Lung microvascular endothelial cell (primary cell): Measurements from ENCODE around the gene LRCOL1. TPM values are rescaled to one million over a fixed set of nuclear protein-coding genes. Genes with fewer than 3 reads are reported as not detected.

Experiments
- DNase-seq, 2 donors: peaks; one replicate each; pipeline versions ENCODE4 v3.0.0 to v3.0.0-alpha.2; 2010; ENCODE audit warnings: low read depth in 2 of 2
- total RNA-seq: library from RNA; depleted of rRNA; stranded (reverse); fragments of >200 nt; gene quantifications from 2 replicates; pipeline ENCODE4 v1.2.1, GENCODE V29; 2014

The LRCOL1 gene
- total RNA-seq, 1 donor from 2014 or later = 2.2 TPM

DNA sequence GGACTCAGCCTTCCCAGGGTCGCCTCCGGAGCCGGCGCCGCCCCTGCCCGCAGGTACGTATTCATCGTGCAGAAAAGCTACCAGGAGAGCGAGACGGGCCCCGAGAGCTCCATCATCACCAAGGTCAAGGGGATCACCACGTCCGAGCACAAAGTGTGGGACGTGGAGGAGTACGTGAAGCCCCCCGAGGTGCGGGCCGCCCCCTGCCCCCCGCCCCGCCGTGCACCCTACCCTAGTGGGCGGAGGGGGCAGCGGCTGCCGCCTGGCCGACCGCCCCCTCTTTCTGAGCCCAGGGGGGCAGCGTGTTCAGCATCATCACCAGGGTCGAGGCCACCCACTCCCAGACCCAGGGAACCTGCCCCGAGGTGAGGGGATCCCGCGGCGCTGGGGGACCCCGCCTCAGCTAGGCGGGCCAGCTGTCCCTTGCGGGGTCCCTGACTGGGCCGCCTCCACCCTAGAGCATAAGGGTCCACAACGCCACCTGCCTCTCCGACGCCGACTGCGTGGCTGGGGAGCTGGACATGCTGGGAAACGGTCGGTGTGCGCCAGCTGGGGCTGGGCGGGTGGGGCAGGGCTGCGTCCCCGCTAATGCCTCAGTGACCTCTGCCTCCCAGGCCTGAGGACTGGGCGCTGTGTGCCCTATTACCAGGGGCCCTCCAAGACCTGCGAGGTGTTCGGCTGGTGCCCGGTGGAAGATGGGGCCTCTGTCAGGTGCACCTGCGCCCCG lies 9.2 kb upstream of the LRCOL1 start:
- no peak for DNase-seq

DNA sequence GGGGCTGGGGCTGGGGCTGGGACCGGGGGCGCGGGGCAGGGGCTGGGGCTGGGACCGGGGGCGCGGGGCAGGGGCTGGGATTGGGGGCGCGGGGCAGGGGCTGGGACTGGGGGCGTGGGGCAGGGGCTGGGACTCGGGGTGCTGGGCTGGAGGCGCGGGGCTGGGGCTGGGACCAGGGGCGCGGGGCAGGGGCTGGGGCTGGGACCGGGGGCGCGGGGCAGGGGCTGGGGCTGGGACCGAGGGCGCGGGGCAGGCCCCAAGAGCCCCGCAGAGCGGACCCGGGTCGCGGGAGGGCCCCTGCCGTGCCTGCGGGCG lies 8.6 kb upstream of the LRCOL1 start:
- no peak for DNase-seq

DNA sequence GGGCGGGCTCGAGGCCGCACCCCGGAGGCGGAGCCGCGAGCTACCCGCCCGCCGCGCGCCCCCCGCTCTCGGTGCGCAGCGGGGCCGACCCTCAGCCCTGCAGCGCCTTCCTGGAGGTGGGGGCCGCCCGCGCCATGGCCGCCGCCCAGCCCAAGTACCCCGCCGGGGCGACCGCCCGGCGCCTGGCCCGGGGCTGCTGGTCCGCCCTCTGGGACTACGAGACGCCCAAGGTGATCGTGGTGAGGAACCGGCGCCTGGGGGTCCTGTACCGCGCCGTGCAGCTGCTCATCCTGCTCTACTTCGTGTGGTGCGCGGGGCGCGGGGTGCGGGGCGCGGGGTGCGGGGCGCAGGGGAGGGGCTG lies 8.3 kb upstream of the LRCOL1 start, which contains the start of gene P2RX2:
P2RX2 (plus strand) TSS at position 94 of the 361 bp plus-strand sequence; CDS start at position 135, 41 bp downstream.
- DNase-seq = no peak

DNA sequence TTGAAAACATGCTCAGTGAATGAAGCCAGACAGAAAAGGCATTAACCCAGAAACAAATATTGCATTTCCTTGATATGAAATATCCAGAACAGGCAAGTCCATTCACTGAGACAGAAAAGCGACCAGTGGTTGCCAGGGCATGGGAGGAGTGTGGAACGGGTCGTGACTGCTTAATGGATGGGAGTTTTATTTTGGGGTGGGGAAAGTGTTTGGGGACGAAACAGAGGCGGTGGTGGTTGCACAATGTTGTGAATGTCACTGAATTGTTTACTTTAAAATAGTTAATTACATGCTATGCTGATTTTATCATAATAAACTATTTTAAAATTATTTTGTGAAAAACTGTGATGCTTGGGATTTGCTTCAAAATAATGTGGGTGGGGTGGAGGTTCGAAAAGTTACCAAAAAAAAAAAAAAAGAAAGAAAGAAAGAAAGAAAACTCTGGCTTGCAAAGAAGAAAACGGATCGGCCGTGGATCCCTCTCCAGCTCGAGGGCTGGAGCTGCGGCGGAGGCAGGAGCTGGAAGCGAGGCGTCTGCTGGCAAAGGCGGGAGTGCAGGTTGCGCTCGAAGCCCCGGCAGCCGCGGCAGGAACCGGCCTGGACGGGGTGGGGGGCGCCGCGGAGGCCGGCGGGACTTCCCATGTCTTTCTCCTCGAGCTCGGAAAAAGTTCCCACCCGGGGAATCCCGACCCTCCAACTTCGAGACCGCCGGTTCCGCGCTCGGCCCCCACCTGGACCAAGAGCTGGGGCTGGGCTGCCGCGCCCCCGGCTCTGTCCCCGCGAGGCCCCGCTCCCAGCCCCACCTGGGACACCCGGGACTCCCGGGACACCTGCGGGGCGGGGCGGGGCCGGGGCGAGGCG lies 7.7 kb upstream of the LRCOL1 start:
- DNase-seq = no peak

DNA sequence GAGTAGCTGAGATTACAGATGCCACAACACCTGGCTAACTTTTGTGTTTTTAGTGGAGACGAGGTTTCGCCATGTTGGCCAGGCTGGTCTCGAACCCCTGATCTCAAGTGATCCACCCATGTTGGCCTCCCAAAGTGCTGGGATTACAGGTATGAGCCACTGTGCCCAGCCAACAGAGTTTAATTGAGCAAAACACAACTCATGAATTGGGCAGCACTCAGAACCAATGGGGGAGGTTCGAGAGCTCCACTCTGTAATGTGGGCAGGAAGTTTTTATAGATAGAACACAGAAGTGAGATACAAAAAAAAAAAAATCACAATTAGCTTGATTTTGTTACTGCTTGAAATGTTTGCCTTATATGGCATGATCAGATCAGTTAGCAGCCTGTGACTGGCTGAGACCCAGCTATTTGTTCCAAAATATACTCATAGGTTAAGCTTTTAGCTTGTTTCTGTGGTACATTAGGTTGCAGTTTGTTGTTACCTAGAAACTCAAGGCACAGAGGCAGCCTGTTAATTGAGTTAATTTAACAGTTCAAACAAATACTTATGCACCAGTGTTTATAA lies 6.8 kb upstream of the LRCOL1 start:
- no peak for DNase-seq

DNA sequence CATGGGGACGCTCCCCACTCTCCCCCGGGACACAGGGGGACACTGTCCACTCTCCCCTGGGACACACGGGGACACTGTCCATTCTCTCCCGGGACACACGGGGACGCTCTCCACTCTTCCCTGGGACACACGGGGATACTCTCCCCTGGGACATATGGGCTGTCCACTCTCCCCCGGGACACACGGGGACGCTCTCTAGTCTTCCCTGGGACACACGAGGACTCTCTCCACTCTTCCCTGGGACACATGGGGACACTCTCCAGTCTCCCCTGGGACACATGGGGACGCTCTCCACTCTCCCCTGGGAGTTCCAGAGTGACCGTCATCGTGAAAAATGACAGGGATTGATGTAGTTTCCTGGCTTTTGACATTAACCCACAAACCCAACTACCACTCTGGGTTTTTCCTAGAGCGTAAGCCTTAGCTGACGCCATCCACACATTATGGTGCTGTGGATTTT lies 5.2 kb upstream of the LRCOL1 start:
- DNase-seq = no peak

DNA sequence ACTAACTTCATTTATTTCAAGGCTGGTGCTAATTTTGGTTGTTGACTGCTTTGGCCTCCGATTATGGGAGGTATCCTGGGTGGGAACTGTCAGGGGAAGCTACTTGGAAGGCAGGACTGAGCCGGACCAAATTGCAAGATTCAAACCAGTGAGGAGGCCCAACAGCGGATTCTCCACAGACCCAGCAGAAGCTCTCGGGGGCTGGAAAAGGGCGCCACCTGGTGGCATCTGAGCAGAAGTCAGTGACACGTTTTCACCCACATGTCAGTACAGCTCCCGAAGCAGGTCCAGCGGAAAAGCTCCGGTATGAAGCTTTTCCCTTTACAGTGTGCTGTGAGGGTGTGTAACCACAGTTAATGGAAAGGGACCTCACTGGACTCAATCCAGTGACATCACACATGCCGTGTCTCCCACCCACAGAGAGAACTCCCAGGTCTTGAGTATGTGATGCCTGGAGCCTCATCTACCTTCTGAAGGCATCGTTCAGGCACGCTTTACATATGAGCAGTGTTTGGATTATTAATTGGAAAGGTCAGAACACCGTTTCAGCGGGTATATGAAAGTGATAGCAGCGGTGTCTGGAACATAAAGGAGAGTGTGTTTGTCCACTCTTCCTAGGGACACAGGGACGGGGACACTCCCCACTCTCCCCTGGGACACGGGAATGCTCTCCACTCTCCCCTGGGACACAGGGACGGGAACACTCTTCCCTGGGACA lies 4.6 kb upstream of the LRCOL1 start:
- peak; percentile 88 to 93 for DNase-seq

DNA sequence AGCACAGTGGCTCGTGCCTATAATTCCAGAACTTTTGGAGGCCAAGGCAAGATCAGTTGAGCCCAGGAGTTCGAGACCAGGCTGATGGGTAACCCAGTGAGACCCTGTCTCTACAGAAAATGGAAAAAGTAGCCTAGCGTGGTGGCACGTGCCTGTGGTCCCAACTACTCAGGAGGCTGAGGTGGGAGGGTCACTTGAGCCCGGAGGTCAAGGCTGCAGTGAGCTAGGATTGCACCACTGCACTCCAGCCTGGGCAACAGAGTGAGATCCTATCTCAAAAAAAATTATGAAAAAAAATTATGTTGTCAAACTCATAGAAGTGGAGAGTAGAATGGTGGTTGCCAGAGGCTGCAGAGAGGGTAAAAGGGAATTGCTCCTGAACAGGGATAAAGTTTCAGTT lies 3.6 kb upstream of the LRCOL1 start:
- no peak for DNase-seq

DNA sequence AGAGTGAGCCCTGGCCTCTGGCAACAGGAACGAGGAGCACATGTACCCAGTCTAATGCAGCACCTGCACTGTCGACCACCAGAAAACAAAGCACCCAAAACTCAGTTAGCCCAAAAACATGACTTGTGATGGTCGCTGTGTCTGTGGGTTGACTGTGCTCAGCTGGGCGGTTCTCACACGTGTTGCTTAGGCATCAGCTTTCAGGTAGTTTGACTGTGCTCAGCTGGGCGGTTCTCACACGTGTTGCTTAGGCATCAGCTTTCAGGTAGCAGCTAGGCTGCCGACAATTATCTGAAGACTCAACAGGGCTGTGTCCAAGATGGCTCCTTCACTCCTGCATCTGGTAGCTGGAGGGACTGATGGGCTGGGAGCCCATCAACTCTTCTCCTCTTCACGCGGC lies 1.2 kb upstream of the LRCOL1 start:
- no peak for DNase-seq

DNA sequence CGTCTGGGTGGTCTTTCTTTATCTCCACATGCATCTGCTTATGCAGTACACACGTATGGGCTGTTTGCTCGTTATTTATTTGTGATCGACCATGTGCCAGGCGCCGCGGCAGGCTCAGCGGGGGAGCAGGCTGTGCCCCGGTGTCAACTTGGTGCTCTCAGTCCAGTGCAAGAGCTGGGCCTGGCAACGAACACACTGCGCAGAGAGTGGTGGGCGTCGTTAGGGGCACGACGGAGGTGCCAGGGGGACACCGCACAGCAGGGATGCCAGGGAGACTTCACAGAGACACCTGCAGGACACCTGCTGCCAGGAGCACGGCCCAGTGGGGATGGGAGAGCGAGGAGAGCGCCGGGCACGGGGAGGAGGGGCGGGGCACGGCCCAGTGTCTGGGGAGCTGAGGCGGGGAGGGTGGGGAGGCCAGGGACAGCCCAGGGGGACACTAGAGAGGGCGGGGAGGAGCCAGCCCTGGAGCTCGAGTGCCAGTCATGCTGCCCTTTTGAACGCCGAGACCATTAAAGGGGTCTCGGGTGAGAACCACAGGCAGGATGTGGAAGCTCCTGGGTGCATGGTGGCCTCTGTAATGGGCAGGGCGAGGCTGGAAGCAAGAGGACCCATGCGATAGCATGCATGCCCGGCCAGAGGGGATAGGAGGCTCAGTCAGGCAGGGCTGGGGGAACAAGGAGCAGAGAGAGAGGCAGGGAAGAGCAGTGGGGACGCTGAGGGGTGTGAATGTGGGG lies 652 bp upstream of the LRCOL1 start:
- no peak for DNase-seq

DNA sequence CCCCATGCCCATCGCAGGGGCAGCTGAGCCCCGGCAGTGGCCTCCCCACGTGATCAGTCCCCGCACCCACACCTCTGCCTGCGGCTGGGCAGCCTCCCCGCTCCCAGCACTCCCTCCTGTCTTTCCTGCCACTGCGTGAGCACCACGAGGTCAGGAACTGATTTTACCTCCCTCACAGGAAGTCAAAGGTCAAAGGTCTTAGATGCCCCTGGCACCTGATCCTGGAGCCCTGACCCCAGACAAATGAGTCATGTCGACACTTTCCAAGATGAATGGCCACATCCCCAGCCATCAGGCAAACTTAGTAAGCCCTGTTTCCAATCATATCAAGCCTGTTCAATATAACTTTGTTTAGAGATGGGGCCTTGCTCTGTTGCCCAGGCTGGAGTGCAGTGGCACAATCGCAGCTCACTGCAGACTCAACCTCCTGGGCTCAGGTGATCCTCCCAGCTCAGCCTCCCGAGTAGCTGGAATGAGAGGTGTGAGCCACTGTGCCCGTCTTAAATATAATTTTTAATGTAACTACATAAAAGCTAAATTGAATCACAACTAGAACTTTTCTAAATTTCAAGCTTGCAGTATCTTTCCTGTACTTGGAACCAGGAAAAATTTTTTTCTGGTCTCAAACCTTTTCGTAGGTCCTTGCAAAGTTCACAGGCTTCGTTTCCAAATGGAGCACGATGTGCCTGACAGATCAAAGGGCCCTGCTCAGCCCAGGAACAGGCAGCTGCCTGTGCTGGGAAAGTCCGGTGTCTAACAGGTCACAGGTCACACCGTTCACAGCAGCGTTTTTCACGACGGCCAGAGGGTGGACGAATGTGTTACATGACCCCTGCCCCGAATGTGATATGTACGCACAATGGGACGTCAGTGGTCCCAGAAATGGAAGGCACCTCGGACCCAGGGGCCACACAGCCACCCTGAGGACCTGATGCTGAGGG lies 1.9 kb downstream of the LRCOL1 start:
- peak in 1 of 2 donors; percentile 92 for DNase-seq

DNA sequence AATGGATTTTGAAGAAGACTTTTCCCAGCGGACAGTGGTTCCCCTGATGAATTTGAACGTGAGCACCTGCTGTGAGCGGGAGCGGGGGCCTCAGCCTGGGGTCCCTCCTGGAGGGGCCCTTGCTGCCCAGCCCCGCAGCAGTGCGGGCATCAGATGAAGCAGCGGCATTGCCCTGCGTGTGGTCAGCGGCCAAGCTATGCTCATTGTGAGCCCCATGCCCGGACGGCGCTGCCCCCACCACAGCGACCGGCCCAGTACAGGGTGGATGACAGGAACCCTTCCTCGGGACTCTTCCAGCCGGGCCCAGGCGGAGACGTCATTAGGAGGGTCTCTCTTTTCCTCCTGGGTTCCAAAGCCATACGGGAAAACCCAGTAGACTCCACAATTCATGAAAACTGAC lies 3.5 kb downstream of the LRCOL1 start:
- no peak for DNase-seq

DNA sequence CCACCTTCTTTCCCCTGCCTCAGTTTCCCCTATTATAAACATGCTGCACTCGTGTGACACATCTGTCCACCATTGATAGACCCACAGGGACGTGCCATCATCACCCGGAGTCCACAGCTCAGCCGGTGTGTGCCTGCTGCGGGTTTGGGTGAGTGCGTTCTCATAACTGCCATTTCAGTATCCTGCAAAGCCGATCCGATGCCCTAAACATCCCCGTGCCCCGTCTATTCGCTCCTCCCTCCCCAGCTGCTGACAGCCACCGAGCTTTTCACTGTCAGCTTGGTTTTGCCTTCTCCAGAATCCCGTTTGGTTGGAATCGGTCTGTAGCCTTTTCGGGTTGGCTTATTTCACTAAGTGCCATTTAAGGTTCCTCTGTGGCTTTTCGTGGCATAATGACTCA lies 3.9 kb downstream of the LRCOL1 start:
- no peak for DNase-seq

DNA sequence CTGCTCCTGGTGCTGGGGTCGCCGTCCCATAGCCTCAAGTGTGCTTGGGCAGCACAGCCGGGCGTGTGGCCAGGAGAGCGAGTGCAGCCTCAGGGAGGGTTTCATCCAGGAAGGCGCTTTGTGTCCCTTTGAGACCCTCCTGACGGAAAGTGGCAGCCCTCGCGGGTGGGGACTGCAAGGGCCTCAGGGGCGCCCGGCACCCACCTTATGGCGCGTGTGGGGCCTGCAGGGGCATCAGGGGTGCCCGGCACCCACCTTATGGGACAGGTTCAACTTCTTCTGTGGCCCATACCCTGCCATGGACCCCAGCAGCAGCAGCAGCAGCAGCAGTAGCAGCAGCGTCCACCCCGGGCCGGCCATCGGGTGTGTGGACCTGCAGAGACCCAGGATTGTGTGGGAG lies 4.5 kb downstream of the LRCOL1 start:
- DNase-seq = no peak

DNA sequence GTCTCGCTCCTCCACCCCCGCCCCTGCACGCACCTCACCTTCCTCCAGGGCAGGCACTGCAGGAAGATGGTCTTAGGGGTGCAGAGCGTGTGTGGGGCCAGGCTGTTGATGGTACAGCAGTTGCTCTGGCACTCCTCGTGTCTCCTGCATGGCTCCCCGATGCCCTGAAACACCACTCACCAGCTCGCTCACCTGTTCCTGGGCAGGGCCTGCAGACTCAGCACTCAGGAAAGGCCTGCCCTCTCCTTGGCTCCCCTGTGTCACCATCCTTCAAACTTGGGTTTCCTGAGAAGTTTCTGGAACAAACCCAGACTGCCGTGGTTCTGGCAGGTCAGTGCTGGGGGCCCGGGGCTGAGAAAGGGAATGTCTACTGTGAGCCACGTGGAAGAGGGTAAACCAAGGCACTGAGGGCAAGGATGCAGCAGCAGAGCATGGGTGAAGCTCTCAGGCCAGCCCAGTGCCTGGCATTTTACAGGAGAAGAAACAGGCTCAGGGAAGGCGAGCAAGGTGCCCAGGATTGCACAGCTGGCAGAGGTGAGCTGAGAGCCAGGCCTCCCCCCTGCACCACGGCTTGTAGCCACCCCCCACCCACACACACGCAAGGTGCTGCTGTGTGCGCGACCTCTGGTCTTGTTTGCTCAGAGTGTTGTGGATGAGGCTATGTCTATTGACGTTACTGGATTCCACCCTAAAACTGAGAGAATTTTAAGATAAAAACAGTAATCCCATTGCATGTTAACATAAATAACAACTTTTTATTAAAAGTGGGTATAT lies 5.5 kb downstream of the LRCOL1 start:
- DNase-seq = no peak

DNA sequence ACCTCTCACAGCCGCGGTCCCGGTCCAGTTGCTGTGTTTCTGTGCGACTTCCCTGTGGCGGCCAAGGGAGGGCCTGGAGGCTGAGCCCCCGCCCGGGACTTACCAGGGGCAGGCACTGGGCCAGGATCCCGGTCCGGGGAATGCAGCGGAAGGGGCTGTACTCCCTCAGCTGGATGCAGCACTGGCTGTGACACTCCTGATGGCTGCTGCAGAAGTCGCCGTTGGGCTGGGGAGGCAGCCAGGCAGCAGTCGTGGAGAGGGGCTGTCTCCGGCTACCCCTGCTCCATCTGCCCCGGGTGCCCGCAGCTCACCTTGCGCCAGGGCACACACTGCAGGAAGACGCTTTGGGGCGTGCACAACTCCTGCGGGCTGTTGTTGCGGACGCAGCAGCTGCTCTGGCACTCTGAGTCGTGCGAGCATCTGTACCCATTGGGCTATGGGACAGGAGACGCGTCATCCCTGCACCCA lies 6.2 kb downstream of the LRCOL1 start:
- peak; percentile 56 to 88 for DNase-seq

DNA sequence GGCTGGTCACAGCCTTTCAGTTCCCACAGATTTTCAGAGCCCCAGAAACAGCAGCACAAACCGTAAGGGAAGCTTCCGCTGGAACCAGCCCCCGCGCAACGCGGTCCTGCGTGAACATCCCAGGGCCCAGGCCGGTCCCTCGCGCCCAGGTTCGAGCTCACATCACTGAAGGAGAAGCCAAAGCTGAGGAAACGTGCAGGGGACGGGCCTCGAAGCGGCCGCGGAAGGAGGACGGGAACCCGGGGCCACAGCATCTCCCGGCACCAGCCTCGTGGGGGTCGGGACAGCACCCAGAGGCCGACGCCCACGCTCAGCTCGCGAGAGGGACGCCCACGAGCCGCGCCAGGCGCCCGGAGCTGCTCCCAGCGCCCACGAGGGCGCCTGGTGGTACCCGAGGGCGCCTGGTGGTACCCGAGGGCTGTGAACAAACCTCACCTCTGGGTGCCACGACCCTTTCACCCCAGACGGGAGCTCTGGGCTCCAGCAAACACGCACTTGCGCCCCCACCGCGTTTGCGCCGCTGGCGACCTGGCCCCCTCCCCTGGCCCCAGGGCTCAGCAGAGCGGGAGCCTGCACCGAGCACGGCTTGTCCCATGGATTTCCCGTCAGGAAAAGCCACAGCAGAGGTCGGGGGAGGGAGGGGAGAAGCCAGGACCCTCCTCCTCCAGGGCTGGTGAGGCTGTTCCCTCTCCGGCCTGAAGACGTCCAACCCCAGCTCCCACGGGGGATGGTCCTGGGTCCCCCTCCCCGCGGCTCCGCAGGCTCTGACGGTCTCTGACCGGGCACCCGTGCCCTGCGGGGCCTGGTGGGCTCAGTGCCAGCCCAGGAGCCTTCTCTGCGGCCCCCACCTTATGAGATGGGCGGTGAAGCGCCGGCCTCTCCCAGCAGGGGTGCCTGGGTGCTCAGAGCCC lies 6.9 kb downstream of the LRCOL1 start:
- peak in 1 of 2 donors; percentile 55 for DNase-seq
